Measurements from ENCODE around the gene PPIL1. TPM values are rescaled to one million over a fixed set of nuclear protein-coding genes. Genes with fewer than 3 reads are reported as not detected.

PPIL1 gene
- total RNA-seq, 1 experiment from 2014 or later, result 88.3 TPM

DNA sequence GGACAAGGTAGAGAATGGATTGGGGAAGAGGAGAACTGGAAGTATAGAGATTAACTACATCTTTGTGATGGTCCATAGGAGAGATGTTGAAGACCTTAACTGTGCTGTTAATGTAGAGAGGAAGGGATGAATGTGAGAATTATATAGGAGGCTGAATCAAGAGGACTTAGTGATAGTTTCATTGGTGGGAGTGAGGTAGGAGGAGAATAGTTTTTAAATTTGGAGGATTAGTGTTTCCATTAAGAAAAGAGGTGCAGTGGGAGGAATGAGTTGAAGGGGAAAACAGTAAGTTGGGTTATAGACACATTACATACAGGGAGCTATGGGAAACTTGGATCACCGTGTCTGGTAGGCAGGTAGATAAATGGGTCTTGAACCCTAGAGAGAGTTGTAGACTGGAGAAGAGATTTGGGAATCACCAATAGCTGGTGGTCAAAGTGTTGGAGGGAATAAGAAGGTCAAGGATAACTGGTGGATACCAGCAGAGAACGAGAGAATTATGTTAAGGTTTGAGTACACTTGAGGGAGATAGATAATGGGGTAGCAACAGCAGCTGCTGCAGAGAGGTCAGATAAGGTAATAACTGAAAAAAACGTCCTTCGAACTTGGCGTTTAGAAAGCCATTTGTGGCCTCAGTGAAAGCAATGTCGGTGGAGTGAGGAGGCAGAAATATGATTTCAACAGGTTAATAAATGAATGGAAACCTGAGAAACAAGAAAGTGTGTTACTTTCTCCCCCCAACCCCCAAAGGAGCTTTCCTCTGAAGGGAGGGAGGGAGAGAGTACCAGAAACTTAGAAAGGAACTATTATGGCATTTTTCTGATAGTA, 14.3 kb upstream of the PPIL1 start:
- no peak for DNase-seq (ENCODE audit: low read depth)

DNA sequence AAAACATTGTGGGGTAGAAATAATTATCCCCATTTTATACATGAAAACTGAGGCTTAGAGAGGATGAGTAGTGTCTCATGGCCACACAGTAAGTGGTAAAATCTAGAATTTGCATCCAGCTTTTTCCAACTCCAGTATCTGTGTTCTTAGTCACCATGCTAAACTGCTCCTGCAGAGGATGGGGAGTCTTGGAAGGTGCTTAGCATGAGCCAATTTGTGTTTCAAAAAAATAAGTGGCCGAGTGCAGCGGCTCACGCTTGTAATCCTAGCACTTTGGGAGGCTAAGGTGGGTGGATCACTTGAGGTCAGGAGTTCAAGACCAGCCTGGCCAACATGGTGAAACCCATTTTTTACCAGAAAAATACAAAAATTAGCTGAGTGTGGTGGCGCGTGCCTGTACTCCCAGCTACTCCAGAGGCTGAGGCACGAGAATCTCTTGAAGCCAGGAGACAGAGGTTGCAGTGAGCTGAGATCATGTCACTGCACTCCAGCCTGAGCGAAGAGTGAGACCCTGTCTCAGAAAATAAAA, 13.6 kb upstream of the PPIL1 start:
- no peak for DNase-seq (ENCODE audit: low read depth)

DNA sequence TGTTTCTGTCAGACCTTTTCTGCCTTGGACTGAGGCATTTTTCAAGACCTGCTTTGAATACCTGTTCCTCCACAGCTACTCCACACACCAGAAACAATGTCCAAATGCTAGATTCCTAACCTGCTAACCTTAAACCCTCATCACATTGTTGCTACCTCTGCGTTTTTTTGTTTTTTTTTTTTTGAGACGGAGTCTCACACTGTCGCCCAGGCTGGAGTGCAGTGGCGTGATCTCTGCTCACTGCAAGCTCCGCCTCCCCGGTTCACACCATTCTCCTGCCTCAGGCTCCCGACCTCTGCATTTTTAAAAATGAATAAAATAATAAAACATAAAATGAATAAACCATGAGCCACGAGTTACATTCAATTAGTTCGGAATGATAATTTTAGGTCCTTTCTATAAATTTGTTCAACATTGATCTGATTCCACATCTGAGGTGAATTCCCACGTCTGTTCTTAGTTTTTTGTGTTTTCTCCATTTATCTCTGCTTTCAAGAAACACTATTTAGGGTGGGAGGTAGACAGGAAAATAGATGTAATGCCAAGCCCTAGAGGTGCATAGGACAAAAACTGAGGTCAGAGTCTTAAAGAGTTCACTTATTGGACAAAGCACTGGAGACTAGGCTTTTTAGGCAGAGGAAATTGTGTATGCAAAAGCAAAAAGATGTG, 12.5 kb upstream of the PPIL1 start:
- no peak for DNase-seq (ENCODE audit: low read depth)

DNA sequence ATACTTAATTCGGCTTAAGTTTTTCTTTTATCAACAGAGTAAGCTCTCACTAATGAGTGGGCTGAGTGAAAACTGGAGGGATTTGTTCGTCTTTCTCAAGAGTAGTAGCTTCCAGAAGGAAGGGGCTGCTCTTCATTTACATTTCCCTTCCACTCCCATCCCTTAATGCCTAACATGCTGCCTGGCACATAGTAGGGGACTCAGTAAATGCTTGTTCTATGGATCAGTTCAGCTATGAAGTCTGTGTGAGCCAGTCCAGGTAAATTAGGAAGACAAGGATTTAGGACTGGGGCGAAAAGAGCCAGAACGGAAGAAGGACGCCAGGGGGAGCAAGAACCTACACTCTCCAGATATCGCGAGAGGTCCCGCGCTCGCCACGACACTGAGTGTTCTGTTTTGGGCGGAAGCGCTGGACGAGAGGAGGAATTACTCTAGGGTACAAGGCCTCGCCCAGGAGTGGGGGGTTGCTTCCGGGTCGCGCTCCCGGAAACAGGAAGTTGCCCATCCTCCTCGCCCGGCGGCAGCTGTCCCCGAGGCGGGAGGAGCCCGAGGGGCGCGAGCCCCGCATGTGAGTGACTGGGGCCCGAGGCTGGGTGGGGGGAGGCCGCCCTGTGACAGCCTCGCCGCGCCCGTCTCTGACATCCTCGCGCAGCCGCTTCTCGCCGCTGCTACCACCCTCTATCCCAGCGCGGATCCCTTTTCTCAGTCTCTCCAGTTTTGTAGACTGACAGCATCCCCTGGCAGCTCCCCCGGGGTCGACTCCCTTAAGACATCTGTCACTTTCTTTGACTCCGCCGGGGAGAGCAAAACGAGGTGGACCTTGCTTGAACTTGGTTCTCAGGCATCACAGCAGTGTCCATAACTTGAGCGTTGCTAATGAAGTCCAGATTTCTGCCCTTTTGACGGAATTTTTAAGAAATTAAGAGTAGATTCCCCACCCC, 11.1 kb upstream of the PPIL1 start, which contains the start of gene C6orf89:
Gene C6orf89, plus strand, starts transcription at position 492 of the 941 bp plus-strand sequence. CDS start 13,493 bp downstream, outside the sequence.
- DNase-seq (ENCODE audit: low read depth), result peak; percentile 99

DNA sequence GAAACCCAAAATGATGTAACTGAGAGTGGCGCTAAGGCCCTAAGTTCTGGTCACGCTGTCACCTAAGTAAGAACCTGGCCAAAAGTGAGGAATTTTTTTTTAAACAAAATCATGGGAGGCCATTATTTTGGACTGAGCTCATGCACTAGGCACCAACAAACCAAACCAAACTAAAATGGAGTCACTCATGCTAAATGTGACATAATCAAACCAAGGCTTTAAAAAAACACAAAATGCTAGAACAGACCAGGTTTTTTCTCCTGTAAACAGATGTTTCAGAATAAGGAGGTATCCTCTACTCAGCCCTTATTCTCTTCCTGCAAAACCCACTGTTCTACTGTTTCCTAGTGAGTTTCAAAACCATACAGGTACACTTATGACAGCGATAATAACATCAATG, 10.0 kb upstream of the PPIL1 start:
- DNase-seq (ENCODE audit: low read depth), result no peak

DNA sequence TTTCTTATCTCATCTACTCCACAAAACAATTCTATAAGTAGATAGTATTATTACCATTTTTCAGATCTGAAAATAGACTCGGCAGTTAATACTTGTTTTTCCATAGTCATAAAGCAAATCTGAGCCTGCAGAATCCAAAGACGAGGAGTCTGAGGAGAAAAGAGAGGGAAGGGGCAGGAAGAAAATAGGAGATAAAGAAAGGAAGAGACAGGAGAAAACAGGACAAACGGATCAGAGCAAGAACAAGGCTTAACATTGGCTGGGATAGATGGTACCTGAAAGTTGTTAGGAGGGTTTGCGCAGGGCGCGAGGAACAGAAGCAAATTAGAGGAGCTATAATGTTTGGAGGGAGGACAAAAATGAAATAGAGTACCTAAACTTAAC, 639 bp upstream of the PPIL1 start:
- DNase-seq (ENCODE audit: low read depth), result no peak

DNA sequence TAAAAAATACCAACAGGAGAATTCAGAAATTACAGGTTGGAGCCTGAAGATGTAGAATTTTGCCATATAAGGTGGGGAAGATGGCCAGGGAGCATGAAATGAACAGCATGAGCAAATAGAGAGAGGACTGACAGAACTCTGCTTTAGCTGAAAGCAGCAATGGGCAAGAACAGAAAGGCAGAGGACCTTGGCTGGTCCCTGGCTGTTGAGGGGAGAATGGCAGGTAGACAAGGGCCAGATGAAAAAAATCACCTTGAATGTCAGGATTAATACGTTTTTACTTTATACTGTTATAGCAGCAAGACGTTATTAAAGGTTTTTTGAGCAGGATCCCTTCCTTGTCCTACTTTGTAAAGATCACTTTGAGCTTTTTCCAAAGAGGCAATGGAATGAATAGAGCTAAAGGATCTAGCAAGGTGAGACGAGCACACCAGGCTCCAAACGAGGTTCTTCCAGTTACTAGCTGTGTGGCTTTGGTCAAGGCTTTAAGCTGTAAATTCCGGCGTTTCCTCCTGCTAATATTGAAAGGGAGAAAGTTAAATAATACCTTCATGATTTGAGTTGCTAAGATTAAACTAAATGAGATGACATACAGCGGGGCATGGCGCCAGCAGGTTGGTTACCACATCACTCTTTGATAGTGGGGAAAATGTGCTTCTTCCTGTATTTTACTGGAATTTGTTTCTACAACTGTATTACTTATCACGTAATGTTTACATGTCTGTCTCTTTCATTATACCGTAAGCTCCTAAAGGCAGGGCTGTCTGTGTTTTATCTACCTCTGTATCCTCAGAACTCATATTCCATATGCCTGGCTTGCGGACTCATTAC, 776 bp downstream of the PPIL1 start:
- DNase-seq (ENCODE audit: low read depth), result peak; percentile 29

DNA sequence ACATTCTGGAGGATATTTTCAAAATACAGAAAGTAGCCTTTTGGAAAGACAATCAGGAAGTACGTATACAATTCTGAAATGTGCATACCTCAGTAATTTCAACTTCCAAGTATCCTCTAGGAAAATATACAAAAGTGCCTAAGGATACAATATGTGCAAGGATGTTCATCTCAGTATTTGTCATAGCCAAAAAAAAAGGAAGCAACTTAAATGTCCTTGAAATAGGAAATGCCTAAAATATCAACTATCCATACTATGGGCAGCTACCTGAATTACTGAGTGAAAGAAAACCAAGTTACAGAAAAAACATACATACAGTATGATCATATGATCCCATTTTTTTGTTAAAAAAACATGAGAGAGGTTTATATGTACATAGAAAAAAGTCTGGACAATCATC, 1.5 kb downstream of the PPIL1 start:
- DNase-seq (ENCODE audit: low read depth), result no peak

DNA sequence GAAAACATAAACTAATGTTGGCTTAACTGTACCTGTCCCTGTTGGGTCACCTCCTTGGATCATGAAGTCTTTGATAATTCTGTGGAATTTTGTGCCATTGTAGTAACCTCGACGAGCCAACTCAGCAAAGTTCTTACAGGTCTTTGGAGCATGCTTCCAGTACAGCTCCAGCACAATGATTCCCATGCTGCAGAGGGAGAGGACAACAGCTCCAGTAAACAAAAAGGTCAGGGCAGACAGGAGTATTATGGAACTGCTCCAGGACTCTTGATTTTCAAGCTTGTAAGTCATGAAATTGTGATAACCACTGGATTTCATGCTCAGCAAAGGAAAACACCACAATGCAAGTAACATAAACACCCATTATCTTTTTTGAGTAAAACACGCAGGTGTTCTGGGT, 2.9 kb downstream of the PPIL1 start:
- DNase-seq (ENCODE audit: low read depth), result no peak

DNA sequence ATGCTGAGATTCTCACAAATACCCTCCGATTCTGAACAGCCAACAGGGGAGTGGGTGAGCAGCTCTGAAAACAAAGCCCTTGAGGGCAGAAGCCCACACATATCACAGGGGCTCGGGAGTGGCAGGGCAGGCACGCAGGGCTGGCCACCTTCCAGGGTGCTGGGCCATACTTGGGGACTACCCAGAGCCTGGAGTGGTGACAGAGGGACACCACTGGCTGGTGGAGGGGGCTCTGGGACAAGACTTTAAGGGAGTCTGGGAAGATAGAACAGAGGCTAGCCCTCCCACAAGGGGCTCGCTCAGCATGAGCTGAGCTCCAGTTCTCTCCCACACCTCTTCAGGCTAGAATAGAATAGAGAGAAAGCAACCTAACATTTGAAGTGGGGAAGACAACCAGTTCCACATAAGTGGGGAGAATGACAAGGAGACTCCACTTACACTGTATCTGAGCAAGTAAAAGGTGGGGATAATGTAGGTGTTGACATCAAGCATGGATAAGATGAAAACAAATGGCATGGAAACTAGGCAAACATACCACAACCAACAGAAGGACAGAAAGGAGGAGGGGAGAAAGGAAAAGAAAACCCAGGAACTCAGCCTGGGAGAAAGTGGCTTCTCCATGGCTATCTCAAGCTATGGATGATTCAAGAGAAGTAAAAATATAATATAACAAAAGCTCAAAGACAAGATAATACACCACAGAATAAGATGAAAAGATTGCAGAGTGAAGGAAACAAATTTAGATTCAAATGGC, 7.0 kb downstream of the PPIL1 start:
- DNase-seq (ENCODE audit: low read depth), result no peak

DNA sequence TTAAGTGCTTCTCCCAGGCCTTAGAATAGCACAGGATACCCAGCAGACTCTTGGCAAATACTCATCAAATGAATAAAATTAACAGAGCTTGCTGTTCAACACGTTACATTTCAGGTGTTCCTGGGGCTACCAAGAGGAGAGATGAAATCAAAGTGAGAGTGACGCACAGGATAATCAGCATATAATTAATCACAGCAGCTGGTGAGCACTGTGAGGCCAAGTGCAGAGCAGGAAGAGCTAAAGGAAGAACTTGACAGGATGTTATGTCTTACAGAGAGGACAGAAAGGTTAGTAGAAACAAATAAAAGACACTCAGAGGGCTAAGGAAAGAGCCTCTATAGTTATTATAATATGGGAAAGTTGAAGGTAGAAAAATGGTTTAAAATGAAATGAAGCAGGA, 8.8 kb downstream of the PPIL1 start:
- no peak for DNase-seq (ENCODE audit: low read depth)

DNA sequence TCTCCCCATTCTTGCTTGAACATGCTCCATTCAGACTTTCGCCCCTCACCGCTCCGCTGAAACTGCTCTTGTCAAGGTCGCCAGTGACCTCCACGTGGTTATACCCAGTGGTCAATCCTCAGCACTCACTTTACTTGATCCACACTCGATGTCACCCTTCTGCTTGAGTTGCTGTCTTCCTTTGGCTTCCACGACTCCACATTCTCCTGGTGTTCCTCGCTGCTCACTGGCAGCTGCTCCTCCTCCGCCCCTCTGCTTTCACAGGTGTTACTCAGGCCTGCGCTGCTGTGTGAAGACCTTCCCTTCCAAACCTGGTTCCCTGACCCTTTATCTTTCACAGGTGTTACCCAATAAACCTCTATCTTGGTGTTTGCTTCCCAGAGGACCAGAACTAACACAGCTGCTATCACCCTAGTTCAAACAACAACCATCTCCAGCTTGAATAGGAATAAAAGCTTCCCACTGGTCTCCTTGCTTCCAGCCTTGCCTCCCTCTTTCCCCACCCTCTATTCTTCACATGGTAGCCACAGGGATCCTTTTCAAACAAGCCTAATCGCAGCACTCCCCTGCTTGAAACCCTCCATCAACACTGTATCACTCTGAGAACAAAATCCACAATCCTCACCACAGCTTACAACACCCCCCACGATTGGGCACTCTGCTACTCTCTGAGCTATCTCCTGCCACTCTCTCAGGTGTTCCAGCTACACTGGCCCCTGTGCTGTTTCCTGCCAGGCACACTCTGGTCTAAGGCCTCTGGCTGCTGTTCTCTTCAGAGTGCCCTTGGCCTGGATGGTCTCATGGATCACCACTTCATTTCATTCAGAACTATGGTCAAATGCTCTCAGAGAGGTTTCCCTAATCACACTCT, 10.7 kb downstream of the PPIL1 start:
- no peak for DNase-seq (ENCODE audit: low read depth)

DNA sequence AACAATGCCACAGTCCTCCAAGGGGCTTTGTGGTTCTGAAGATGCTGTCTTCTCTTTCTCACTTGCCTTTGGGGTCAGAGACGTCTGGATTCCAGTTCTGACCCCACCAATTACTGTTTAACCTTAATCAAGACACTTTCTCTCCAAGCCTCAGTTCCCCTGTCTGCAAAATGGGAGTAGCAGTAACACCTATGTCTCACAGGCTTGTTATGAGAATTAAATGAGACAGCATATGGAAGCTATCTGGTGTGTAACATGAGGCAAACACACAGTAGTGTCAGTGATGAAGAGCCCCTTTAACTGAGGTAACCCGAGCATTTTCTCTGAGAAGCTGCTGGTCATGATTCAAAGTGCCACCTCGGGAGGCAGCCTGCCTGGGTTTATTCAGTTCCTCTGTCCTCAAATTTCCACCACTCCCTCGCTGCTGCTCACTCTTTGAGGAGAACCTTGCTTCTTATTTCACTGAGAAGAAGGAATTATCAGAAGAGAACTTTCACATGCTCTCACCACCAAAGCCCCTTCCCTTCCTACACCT, 11.7 kb downstream of the PPIL1 start:
- no peak for DNase-seq (ENCODE audit: low read depth)

DNA sequence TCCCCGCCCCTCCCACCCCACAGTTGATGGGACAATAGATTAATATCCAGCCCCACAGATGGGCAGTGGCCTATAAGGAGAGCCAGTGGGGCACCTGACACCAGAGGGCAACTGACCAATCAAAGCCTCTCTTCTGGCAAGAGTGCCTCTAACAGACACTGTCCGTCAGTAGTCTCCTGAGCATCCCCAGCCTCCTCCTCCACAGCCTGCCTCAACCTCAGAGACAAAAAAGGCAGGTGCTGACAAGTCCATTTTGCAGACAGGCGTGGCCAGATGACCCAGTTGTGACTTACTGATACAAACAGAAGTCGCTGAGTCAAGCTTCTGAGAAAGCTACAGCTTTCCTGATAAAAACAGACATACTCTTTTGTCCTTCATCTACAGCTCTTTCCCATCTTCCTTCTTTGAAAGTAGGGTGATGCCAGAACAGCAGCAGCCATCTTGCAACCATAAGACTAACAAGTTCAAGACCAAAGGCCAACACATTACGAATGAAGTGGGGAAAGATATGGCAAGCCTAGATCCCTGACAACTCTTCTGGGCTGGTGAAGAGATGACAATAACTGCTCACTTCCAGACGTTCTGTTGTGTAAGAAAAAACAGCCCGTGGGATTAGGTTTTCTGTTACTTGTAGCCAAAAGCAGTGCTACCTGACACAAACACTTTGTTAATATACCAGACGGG, 12.3 kb downstream of the PPIL1 start:
- DNase-seq (ENCODE audit: low read depth), result no peak

DNA sequence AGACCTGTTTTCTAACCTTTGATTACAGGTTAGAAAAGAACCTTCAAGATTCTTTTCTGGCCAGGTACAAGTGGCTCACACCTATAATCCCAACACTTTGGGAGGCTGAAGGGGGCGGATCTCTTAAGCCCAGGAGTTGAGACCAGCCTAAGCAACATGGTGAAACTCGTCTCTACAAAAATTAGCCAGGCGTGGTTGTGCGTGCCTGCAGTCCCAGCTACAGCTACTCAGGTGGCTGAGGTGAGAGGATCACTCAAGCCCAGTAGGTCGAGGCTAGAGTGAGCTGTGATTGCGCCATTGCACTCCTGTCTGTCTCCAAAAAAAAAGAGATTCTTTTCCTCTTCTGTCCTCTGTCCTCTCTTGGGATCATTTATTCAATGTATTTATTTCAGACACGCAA, 14.5 kb downstream of the PPIL1 start:
- no peak for DNase-seq (ENCODE audit: low read depth)

DNA sequence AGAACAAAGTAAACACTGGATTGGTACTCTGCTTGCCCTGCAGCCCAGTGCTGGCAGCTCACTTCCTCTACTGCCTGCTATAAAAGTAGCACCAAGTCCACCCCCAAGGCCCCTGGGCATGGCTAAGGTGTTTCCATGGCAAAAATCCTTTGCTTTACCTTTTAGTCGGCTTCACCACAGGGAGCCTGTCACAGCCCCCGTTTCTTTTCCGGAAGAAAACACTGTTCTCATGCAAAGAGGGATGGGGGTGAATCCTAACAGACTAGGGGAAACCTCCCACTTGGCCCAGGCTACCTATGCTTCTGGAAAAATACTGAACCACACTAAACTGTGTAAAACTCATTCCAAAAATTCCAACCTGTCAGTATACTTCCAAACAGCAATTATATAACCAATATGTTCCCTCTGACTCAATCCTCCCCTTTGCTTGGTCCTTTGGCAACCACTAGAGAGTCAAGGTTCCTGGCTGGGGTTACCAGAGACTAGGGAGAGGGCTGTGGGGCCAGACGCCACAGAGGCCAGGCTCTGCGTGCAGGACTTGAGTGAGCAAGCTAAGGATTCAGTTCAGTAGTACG, 16.1 kb downstream of the PPIL1 start:
- DNase-seq (ENCODE audit: low read depth), result no peak

DNA sequence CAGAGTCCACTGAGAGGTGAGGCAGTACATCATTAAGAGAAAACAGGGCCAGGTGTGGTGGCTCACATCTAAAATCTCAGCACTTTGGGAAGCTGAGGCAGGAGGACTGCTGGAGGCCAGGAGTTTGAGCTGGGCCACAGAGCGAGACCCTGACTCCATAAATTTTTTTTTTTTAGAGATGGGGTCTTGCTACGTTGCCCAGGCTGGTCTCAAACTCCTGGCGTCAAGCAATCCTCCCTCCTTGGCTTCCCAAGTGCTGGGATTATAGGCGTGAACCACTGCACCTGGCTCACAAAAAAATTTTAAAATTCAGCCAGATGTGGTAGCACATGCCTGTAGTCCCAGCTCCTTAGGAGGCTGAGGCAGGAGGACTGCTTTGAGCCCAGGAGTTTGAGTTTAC, 17.3 kb downstream of the PPIL1 start:
- DNase-seq (ENCODE audit: low read depth), result no peak

DNA sequence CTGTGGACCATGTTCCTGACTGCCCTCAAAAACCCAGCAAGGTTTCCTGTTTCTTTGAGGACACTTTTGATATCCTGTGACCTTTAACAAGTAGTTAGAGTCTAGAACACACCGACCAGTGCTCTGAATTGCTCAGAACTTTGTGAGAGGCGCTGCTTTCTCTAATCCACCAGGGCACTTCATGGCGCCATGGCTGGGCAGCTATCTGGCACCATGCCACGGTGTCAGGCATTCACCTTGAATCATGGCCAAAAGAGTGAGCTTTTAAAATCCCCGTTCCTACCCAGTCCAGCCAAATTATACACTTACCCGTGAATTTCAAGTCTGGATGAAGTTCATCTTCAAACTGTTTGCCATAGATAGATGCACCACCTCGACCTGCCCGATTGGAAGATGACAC, 18.3 kb downstream of the PPIL1 start:
- no peak for DNase-seq (ENCODE audit: low read depth)

Measured in Daoy (cell line).